ENCODE measurements around the gene OR2T6.
"Not testable (repeated sequence)": the region's sequence is repeated elsewhere in the genome, so short reads cannot be mapped to it uniquely, and the experiment has no call there.

The OR2T6 gene

GRCh38 chr1:248434913-248435312 lies 59.4 kb downstream of the OR2T6 start:
- DNase-seq: not testable (repeated sequence)

GRCh38 chr1:248436303-248436702 lies 60.8 kb downstream of the OR2T6 start:
- DNase-seq: not testable (repeated sequence)

- DNase-seq: not testable (repeated sequence)
Measured at GRCh38 chr1:248438668-248439067, 63.1 kb downstream of the OR2T6 start.

- not testable (repeated sequence) for DNase-seq
Measured at GRCh38 chr1:248439283-248439682, 63.7 kb downstream of the OR2T6 start.
